MM.1S (cell line): ENCODE measurements around the gene NABP1.

Experiments
- CTCF ChIP-seq: fragments of 300-600 bp; sonication (generic); IDR thresholded peaks from 2 replicates; pipeline ENCODE4 v1.5.1; 2016; ENCODE audit warnings: antibody characterized with exemption, low read length, mixed read lengths
- EZH2 ChIP-seq: fragments of 300-600 bp; sonication (generic); optimal IDR thresholded peaks from 2 replicates; pipeline ENCODE3; 2017; ENCODE audit warnings: low read depth, mild to moderate bottlenecking, antibody characterized with exemption, low read length, mixed read lengths
- EZH2phosphoT487 ChIP-seq: fragments of 300-600 bp; sonication (generic); IDR thresholded peaks from 2 replicates; pipeline ENCODE4 v1.6.1; 2018; ENCODE audit warnings: antibody characterized with exemption, low read length

GRCh38 chr2:191728750-191729624, 51.1 kb downstream of the NABP1 start:
- no peak for TF ChIP-seq CTCF
- TF ChIP-seq EZH2phosphoT487: no peak
- no peak for TF ChIP-seq EZH2
